ENCODE data around the gene SLC35G6.

GRCh38 chr17:7508846-7509245 lies 27.6 kb downstream of the SLC35G6 start:
- no peak for TF ChIP-seq CTCF (IDR thresholded peaks at IDR 0.05)
- no peak for TF ChIP-seq POLR2A (IDR thresholded peaks at IDR 0.05)
